Fibroblast of skin of left biceps (primary cell): ENCODE results near the gene DNAJC10.

Experiments
- DNase-seq, 2 experiments: peaks; one replicate each; pipeline ENCODE4 v3.0.0-alpha.2; 2013; ENCODE audit warnings: low read depth in 2 of 2

The DNAJC10 gene

DNA sequence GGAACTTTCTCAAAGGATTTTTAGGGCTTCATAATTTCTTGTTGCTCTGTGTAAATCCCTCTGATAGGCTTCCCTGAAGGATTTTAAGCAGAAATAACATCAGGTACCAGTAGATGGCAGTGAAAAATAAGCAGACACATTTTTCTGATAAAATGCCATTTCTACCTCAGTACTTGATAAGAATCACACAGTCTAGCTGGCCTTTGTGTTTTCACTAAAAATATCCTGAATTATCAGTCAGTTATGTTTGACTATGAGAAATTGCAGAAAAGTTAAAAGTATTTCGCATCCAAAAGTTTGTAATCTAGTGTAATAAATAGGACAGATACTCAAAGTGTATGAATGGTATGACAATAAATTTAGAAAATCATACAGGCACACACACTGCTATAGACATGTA, 68.7 kb downstream of the DNAJC10 start:
- peak in 1 of 2 experiments; percentile 7 for DNase-seq

GRCh38 chr2:182792441-182792840, 76.4 kb downstream of the DNAJC10 start:
- DNase-seq: no peak

DNA sequence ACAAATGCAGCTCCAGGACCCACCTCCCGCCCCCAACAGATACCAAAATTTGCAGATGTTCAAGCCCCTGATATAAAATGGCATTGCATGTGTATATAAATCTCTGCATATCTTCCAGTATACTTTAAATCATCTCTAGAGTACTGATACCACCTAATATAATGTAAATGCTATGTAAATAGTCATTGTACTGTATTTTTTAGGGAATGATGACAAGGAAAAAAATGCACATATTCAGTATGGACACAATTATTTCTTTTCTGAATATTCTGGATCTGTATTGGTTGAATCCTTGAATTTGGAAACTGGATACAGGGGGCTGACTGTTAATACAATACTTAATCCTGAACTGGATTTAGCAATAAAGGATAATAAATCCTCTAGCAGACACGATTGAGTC, 82.7 kb downstream of the DNAJC10 start:
- DNase-seq: no peak

DNA sequence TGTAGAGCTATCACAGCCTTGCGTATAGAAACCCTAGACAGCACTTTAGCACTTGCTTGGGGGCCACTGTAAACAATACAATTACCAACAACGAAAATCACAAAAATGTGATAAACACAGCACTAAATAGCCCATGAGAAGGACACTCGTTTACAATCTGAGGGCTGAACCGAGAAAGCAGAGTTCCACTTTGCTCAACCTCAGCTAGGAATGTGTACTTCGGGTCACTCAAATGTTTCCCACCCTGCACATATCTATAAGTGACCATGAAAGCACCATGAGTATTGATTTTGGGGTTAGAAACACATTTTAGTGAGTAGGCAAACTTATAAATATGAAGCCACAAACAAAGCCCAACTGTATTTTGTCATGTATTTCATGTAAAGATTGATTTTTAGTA, 88.1 kb downstream of the DNAJC10 start:
- DNase-seq: no peak

GRCh38 chr2:182807319-182807718, 91.3 kb downstream of the DNAJC10 start:
- DNase-seq: no peak

GRCh38 chr2:182810087-182810486, 94.0 kb downstream of the DNAJC10 start:
- no peak for DNase-seq

DNA sequence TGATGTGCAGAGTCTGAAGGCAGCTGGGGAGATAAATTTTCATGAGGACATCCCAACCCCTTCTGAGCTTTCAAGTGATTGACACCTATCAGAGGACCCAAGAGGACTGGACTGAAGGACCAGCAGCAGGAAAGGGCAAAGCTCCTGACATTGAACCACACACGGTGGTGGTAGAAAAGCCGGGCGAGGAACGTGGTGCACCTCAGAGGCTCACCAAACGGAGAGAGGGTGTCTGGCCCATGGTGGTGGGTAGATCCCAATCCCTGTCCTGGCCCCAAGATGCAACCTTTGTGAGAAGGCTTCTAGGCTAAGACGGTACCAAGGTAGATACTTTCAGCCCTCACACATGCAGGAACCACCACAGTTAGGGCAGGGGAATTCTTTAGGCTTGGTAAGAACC, 98.3 kb downstream of the DNAJC10 start:
- no peak for DNase-seq

- no peak for DNase-seq
These were observed 98.7 kb downstream of the DNAJC10 start for GRCh38 chr2:182814804-182815203.

GRCh38 chr2:182816866-182817265, 100.8 kb downstream of the DNAJC10 start:
- no peak for DNase-seq

DNA sequence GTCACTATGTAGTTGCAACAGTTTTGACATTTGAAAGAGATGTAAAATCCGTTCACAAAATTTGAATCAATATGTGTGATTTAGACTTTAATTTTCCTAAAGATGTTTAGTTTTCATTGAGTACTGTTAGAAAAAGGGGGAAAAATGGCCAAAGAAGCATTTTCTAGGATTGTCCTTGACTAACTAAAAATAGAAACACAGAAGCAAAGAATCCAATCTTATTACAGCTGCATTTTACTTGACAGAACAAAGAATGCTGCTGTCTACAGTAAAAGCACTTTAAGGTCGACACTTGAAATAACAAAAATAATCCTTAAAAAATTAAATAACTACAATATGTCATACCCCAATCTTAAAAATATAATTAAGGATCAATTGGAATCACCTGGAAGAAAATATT, 101.5 kb downstream of the DNAJC10 start:
- no peak for DNase-seq

DNA sequence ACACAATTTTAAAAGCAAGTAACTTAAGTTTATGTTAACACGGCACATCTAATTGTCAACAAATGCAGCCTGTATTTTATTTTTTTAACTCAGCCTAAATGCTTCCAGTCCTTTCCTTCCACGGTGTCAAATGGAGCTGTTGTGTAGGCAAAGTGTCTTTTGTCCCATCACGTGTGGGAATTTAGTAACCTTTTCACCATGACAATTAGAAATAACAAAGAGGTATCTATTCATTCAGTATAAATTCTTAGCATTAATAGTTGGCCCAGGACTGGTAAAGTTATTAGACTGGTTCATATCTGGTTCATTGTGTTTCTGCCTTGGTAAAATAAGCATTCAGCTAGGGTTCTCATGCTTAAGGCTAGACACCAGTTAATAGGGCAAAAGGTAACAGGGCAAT, 102.4 kb downstream of the DNAJC10 start:
- DNase-seq: no peak

DNA sequence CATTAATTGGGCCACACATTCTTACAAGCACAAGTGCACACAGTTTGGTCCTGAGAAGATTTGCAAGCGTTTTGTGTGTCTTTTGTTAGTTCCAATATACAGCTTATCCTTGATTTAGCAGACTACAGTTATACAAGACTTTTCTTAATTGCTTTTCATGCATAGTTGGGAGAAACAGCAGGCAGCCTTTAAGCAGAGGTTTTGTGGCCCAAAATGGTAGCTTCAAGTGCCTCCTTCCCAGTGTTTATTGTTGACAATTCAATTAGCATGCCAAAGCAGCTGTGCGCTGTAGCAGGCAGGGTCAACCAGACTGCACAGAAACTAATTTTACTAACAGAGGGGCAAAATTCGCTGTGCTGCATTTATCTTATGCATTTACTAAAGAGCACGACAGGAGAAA, 102.9 kb downstream of the DNAJC10 start:
- no peak for DNase-seq

DNA sequence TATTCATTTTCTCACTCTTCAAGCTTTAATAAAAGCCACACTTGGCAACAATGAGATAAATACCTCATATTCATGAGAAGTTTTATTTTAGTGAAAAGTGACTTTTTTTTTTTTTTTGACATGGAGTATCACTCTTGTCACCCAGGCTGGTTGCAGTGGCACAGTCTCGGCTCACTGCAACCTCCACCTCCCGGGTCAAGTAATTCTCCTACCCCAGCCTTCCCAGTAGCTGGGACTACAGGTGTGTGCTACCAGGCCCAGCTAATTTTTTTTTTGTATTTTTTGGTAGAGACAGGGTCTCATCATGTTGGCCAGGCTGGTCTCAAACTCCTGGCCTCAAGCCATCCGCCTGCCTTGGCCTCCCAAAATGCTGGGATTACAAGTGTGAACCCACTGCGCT, 103.4 kb downstream of the DNAJC10 start:
- DNase-seq: no peak

GRCh38 chr2:182821182-182821581, 105.1 kb downstream of the DNAJC10 start:
- no peak for DNase-seq

GRCh38 chr2:182822733-182823132, 106.7 kb downstream of the DNAJC10 start:
- no peak for DNase-seq

DNA sequence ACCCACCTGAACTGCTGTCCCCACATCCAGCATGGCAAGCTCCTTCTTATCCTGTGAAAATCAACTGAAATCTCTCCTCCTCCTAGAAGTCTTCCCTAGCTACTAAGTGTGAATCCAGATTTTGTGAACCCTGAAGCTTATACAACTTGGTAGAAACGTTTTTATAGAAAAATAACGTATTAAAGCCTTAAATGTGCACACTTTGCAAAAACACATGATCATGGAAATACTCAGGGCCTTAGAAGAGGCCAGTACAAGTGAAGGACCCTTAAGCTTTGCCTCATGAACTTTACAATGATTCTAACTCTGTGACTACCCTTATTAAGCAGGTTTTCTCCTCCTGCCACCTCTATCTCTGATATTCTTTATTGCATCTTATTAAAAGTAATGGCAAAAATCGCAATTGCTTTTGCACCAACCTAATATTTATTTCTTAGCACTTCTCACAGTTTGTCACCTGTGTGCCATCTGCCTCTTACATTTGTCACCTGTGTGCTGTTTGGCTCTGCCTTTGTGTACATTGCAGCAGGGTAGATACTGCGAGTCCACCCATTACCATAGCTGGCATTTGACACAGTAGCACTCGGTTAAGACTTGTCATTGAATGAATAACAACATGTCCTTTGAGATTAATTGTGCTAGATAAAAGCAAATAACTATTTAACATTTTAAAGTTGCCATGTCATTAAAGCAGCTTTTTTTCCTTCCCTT, 108.2 kb downstream of the DNAJC10 start:
- no peak for DNase-seq

DNA sequence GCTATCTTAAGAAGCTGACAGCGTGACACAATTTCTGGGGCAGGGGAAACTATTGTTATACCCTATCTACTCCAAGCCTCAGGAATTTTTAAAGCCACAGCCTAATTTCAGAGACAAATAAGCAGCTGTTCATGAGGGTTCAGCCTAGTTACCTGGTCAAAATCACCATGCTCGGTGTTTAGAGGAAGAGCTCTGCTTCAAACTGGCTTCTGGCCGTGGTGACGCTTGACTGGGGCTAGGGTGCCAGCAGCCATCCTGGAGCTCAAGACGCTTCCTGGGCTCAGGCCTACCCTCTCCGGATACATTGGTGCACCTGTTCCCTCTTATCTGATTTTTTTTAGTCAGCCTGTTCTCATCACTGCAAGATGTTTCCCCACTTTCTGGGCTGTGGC, 108.7 kb downstream of the DNAJC10 start:
- no peak for DNase-seq

GRCh38 chr2:182826064-182826463, 110.0 kb downstream of the DNAJC10 start:
- no peak for DNase-seq

DNA sequence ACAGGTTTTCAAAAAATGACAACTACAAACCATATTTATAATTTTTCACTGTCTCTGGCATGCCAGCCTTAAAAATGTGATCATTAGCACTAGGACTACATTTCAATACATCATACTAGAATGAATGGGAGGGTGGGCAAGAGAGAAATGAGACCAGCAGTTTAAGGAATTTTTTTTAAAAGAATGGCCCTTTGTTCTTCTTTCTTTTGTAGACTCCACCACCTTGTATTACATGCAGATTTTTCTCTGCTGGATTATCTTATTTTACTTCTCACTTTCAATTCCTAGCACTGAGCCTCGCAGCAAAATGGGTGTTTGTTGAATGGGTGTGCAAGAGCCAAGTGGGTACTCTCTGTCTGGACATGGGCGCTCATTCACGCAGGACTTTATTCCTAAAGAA, 110.4 kb downstream of the DNAJC10 start:
- no peak for DNase-seq

GRCh38 chr2:182827182-182827879, 111.3 kb downstream of the DNAJC10 start:
- DNase-seq: no peak

GRCh38 chr2:182831101-182831500, 115.0 kb downstream of the DNAJC10 start:
- DNase-seq: no peak

DNA sequence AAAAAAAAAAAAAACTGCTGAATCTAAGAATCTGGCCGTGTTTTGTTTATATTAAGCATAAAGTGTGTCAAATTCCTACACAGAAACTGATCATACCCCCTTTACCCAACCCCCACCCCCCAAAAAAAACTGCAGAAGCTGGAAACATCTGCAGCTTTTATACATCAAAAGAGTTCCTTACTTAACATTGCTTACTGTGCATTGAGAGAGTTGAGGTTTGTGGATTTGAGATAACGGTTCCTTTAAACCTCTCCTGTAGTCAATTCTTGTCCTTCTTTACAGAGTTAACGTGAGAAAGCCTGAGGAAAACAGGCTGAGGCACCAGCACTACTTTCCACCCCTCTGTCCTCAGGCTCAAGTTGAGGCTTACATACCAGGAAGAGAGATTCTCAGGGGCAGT, 115.9 kb downstream of the DNAJC10 start:
- DNase-seq: no peak

DNA sequence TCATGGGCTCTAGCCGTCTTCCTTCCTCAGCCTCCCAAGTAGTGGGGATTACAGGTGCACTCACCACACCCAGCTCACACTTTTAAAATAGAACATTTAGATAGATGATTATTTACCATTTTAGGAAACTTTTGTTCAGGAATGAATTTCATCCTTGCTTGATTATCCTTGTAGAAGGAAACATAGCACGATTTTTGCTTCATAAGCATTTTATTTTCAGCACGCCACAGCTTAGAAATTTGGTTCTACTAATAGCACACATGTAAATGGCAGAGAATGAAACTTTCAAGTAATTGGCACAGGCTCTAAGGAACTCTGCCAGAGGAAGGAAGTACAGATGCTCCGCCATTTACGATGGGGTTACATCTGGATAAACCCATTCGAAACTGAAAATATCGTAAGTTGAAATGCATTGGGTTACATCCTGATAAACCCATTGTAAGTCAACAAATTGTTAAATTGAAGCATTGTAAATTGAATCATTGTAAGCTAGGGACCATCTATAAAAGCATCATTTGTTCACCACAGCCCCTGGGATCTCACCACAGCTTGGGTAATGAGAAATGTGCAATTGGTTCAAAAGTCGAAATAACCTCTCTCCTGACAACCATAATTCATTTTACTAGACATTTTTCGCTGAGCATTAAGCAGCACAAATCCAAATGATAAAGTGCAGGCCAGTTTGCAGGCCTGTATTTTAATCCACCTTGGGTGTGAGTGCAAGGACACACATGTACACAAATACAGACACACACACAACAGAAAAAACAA, 117.2 kb downstream of the DNAJC10 start:
- no peak for DNase-seq
